ENCODE results near the gene SPCS3.

Gene SPCS3

GRCh38 chr4:176272799-176273198, 47.0 kb upstream of the SPCS3 start:
- Histone ChIP-seq H3K4me3 (ENCODE audit: low read length) (no peak overlapping the region), H3K27ac (ENCODE audit: low read depth, low read length) (no peak overlapping the region)

GRCh38 chr4:176273736-176274135, 46.0 kb upstream of the SPCS3 start:
- H3K4me2 ChIP-seq (ENCODE audit: low read length) = no peak overlapping the region

More at GRCh38 chr4:176272799-176273198, 47.0 kb upstream of the SPCS3 start:
- H3K9me2 ChIP-seq (replicated peaks; ENCODE audit: control insufficient read depth, low read length) = no peaks in the 10 kb centered on the region
- H3K36me3 ChIP-seq (ENCODE audit: control insufficient read depth, low read length) = no peaks in the 10 kb centered on the region
- H3K4me2 ChIP-seq (ENCODE audit: low read length) = no peak overlapping the region
- H3F3A ChIP-seq (ENCODE audit: control insufficient read depth, insufficient read depth) = no peaks in the 10 kb centered on the region
- H3K9me3 ChIP-seq (ENCODE audit: control insufficient read depth, insufficient read depth, low read length) = no peaks in the 10 kb centered on the region
- no peaks in the 10 kb centered on the region for H3K79me2 ChIP-seq (ENCODE audit: control insufficient read depth, low read length)
- TF ChIP-seq CTCF (IDR thresholded peaks at IDR 0.05; ENCODE audit: low read depth, low read length, poor library complexity, severe bottlenecking) (no peak), EZH2phosphoT487 (IDR thresholded peaks at IDR 0.05; ENCODE audit: borderline replicate concordance, low read length) (no peak)
- no peaks in the 10 kb centered on the region for H3K4me1 ChIP-seq (ENCODE audit: control insufficient read depth, low read length)
- no peaks in the 10 kb centered on the region for H4K20me1 ChIP-seq (ENCODE audit: control insufficient read depth, insufficient read depth, low read depth, low read length)
- H3K27me3 ChIP-seq (ENCODE audit: control insufficient read depth, low read length) = no peaks in the 10 kb centered on the region

GRCh38 chr4:176274441-176274840, 45.3 kb upstream of the SPCS3 start:
- no peaks in the 10 kb centered on the region for H3K4me1 ChIP-seq (ENCODE audit: control insufficient read depth, low read length)
- H3K27me3 ChIP-seq (ENCODE audit: control insufficient read depth, low read length) = no peaks in the 10 kb centered on the region
- H3K9me3 ChIP-seq (ENCODE audit: control insufficient read depth, insufficient read depth, low read length) = no peaks in the 10 kb centered on the region
- no peak overlapping the region for H3K4me3 ChIP-seq (ENCODE audit: low read length)
- no peak overlapping the region for H3K4me2 ChIP-seq (ENCODE audit: low read length)
- no peaks in the 10 kb centered on the region for H3K79me2 ChIP-seq (ENCODE audit: control insufficient read depth, low read length)
- no peaks in the 10 kb centered on the region for H4K20me1 ChIP-seq (ENCODE audit: control insufficient read depth, insufficient read depth, low read depth, low read length)
- H3F3A ChIP-seq (ENCODE audit: control insufficient read depth, insufficient read depth) = no peaks in the 10 kb centered on the region
- no peak for TF ChIP-seq CTCF (IDR thresholded peaks at IDR 0.05; ENCODE audit: low read depth, low read length, poor library complexity, severe bottlenecking)
- no peak for TF ChIP-seq EZH2phosphoT487 (IDR thresholded peaks at IDR 0.05; ENCODE audit: borderline replicate concordance, low read length)
- no peaks in the 10 kb centered on the region for H3K36me3 ChIP-seq (ENCODE audit: control insufficient read depth, low read length)
- no peak overlapping the region for H3K27ac ChIP-seq (ENCODE audit: low read depth, low read length)
- H3K9me2 ChIP-seq (replicated peaks; ENCODE audit: control insufficient read depth, low read length) = no peaks in the 10 kb centered on the region

More at GRCh38 chr4:176273736-176274135, 46.0 kb upstream of the SPCS3 start:
- Histone ChIP-seq H3F3A (ENCODE audit: control insufficient read depth, insufficient read depth) (no peaks in the 10 kb centered on the region), H4K20me1 (ENCODE audit: control insufficient read depth, insufficient read depth, low read depth, low read length) (no peaks in the 10 kb centered on the region), H3K4me3 (ENCODE audit: low read length) (no peak overlapping the region), H3K9me2 (replicated peaks; ENCODE audit: control insufficient read depth, low read length) (no peaks in the 10 kb centered on the region), H3K36me3 (ENCODE audit: control insufficient read depth, low read length) (no peaks in the 10 kb centered on the region), H3K27ac (ENCODE audit: low read depth, low read length) (no peak overlapping the region), H3K27me3 (ENCODE audit: control insufficient read depth, low read length) (no peaks in the 10 kb centered on the region), H3K79me2 (ENCODE audit: control insufficient read depth, low read length) (no peaks in the 10 kb centered on the region), H3K9me3 (ENCODE audit: control insufficient read depth, insufficient read depth, low read length) (no peaks in the 10 kb centered on the region), H3K4me1 (ENCODE audit: control insufficient read depth, low read length) (no peaks in the 10 kb centered on the region)
- no peak for TF ChIP-seq EZH2phosphoT487 (IDR thresholded peaks at IDR 0.05; ENCODE audit: borderline replicate concordance, low read length)

- no peak overlapping the region for H3K27ac ChIP-seq (ENCODE audit: low read depth, low read length)
- no peak for TF ChIP-seq EZH2phosphoT487 (IDR thresholded peaks at IDR 0.05; ENCODE audit: borderline replicate concordance, low read length)
- TF ChIP-seq CTCF (IDR thresholded peaks at IDR 0.05; ENCODE audit: low read depth, low read length, poor library complexity, severe bottlenecking) = no peak
- no peaks in the 10 kb centered on the region for H3K4me1 ChIP-seq (ENCODE audit: control insufficient read depth, low read length)
- H3K79me2 ChIP-seq (ENCODE audit: control insufficient read depth, low read length) = no peaks in the 10 kb centered on the region
- H3K27me3 ChIP-seq (ENCODE audit: control insufficient read depth, low read length) = no peaks in the 10 kb centered on the region
- H3F3A ChIP-seq (ENCODE audit: control insufficient read depth, insufficient read depth) = no peaks in the 10 kb centered on the region
- H3K4me2 ChIP-seq (ENCODE audit: low read length) = no peak overlapping the region
- no peaks in the 10 kb centered on the region for H3K9me3 ChIP-seq (ENCODE audit: control insufficient read depth, insufficient read depth, low read length)
- H4K20me1 ChIP-seq (ENCODE audit: control insufficient read depth, insufficient read depth, low read depth, low read length) = no peaks in the 10 kb centered on the region
- H3K9me2 ChIP-seq (replicated peaks; ENCODE audit: control insufficient read depth, low read length) = no peaks in the 10 kb centered on the region
- H3K4me3 ChIP-seq (ENCODE audit: low read length) = no peak overlapping the region
- no peaks in the 10 kb centered on the region for H3K36me3 ChIP-seq (ENCODE audit: control insufficient read depth, low read length)
Observed at GRCh38 chr4:176276710-176277109, 43.1 kb upstream of the SPCS3 start.

All from DOHH2 (cell line).